Gastroesophageal sphincter (tissue), 3 donors: ENCODE results near the gene GLA.

Source experiments
- CTCF ChIP-seq, 4 experiments: fragments of 200-600 bp in 2 of 4; fragments of 450-650 bp in 2 of 4; sonication (generic) in 1 of 4; IDR thresholded peaks; one replicate each; pipeline ENCODE4 v1.5.1; 2017 to 2019; ENCODE audit warnings: antibody characterized with exemption in 4 of 4, mild to moderate bottlenecking in 2 of 4, moderate library complexity in 2 of 4
- EP300 ChIP-seq: sonication (generic); formaldehyde crosslinking; IDR thresholded peaks from one replicate; pipeline ENCODE4 v1.6.1; 2017; ENCODE audit warnings: antibody characterized with exemption, mild to moderate bottlenecking

DNA sequence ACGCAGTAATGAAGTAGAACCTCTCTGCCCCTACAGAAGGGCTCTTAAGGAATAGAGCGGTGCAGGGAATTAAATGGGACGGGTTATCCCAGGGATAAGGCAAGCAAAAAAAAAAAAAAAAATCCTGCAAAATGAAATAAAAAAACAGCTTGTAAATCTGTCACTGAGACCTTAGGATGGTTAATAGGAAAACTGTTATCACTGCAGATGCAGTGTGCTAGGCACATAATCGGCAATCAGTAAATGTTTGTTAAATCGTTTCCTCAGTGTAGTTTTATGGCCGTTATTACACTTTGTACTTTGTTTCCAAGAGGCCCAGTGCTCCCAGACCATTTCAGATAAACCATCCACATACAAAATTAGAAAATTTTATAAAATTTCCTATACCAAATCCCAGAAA, 1.3 kb upstream of the GLA start:
- TF ChIP-seq CTCF (IDR thresholded peaks at IDR 0.05) (no peak), EP300 (no peak)
